HG03095 (cell line): ENCODE results near the gene ADGRG1.

Experiments
- ATAC-seq: cut with Tn5 transposase; IDR thresholded peaks from one replicate; pipeline ENCODE4 v1.9.1; 2021; ENCODE audit warnings: moderate library complexity; ENCODE audit not compliant: unreplicated experiment

The ADGRG1 gene

DNA sequence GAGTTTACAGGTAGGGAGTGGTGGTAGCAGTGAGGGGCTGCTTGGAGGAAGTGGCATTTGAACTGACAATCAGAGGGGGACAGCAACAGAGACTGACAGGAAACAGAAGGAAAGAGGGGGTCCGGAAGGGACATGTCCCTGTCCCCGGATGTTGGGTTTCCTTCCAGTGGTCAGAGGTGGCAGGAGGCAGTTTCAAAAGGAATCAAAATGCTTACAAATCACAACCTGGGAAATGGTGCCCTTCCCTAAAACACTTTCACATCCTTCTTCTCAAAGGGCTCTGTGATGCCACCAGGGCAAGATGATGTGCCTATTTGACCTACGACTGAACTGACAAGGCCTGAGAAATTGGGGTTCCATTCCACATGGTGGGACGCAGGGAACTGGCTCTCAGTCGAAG, 19.7 kb downstream of the ADGRG1 start:
- ATAC-seq = no peak

- ATAC-seq = peak; percentile 39
Observed at GRCh38 chr16:57648581-57649442, 20.4 kb downstream of the ADGRG1 start.

DNA sequence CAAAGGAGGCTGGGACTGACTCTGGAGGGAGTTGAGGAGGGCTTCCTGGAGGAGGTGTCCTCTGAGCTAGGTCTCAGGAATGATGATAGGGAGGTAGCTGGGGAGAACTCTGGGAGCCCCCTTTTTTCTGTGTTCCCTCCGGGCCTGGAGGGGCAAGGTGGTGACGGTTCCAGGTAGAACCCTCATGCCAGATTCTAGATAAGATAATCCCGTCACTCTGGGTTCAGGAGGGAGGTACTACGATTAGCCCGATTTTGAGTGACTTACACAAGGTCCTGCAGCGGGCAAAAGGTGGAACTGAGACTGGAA, 21.0 kb downstream of the ADGRG1 start:
- no peak for ATAC-seq

- no peak for ATAC-seq
Observed at GRCh38 chr16:57649846-57650245, 21.4 kb downstream of the ADGRG1 start.

GRCh38 chr16:57651344-57652333, 23.2 kb downstream of the ADGRG1 start:
- ATAC-seq = no peak

DNA sequence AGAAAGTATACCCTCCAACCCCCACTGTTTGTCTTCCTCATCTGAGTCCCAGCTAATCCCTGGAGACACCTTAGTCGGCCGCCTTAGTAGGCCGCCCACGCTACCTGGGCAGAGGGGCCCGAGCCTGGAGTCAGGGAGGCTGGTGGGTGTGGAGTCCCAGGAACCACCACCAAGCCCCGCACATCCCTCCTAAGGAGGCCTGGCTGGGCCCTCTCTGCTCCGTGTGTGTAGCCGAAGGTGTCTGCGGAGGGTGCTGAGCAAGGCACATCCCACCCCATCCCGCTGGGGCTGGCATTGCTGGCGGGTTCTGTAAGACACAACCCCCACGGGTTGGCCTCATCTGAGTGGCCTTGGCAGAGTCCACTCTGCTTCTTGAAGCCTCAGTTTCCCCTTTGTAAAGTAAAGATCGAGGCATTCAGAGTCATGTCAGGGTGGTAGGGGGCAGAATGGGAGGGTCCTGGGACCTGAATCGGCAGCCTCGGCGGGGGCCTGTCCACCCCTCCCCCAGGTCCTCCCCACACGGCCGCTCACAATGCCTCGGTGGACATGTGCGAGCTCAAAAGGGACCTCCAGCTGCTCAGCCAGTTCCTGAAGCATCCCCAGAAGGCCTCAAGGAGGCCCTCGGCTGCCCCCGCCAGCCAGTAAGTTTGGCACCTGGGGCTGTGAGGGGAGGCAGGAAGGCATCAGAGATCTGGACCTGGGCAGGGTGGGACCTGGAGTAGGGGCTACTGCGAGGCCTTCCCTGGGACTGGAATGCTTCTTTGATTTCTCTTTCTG, 24.5 kb downstream of the ADGRG1 start:
- ATAC-seq = no peak

DNA sequence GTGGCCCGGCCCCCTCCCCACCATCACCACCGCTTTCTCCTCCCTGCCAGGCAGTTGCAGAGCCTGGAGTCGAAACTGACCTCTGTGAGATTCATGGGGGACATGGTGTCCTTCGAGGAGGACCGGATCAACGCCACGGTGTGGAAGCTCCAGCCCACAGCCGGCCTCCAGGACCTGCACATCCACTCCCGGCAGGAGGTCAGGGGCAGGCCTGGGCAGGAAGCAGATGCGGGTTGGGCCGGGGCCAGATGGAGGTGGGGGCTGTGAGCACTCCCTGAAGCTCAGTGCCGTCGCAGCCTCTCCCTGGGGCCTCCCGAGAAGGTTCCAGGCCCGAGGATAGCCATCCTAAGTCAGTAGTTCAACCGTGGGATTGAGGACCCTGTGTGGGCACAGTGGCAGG, 25.5 kb downstream of the ADGRG1 start:
- no peak for ATAC-seq

- no peak for ATAC-seq
Observed at GRCh38 chr16:57656342-57656955, 28.0 kb downstream of the ADGRG1 start.

DNA sequence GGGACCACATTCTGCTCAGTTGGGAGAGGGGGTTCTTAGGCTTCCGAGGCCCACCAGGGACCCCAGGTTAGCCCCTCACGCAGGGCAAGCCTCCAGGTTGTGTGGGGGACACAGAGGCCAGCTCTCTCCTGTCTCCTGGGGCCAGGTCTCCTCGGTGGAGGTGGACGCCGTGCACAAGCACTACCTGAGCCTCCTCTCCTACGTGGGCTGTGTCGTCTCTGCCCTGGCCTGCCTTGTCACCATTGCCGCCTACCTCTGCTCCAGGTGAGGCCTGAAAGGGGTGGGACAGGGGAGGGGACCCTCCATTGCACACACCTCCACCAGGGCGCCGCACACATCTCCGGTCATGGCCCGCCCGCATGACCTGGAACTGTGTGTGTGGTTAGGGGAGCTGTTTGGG, 28.8 kb downstream of the ADGRG1 start:
- no peak for ATAC-seq

DNA sequence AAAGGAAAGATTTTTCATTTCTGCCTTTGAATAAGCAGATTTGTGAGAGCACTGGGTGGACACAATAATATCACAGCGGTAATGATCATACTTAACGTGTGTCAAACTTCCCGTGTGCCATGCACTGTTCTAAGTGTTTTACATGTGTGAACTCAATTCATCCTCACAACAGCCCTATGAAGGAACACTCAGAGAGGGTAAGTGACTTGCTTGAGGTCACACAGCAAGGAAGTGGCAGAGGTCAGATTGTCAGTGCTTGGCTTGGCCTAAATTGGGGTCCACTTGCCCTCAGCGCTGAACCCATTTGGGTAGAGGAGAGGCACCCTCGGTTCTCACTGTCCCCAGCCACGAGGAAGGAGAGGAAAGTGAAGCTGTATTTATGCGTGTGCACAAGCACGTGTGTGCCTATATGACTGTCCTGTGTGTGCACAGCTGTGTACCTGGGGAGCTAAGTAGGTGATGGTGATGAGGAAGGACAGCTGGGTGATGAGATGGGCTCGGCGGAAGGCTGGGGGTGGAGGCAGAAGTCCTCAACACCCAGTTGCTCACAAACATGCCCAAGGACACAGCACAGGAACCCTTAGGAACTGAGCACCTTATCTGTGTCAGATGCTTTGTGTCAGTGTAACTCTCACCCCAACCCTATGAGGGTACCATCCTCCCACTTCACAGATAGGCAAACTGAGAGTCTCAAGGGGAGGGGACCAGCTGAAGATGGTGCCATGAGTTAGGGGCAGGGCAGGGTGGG, 29.9 kb downstream of the ADGRG1 start:
- no peak for ATAC-seq

DNA sequence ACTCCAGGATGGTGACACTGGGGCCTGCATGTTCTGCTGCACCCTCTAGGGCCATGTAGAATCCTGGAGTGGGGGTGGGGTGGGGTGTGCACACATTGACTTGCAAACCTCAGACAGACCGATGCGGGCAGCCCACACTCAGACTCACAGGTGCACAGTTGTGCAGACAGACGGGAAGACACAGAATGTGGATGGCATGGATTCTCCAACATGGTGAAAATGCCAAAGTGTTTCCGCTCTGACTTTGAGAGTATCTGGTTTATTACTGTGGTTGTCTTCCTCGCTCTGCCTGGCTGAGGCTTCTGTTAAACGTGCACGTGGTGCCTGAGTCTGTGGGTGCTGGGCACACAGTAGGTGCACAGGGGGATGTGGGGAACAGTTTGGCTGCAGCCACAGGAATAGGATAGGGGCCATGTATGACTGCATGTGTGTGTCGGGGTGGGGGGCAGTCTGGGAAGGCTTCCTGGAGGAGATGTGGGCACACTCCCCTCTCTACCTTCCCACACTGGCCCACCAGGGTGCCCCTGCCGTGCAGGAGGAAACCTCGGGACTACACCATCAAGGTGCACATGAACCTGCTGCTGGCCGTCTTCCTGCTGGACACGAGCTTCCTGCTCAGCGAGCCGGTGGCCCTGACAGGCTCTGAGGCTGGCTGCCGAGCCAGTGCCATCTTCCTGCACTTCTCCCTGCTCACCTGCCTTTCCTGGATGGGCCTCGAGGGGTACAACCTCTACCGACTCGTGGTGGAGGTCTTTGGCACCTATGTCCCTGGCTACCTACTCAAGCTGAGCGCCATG, 30.6 kb downstream of the ADGRG1 start:
- no peak for ATAC-seq

GRCh38 chr16:57660715-57661463, 32.5 kb downstream of the ADGRG1 start:
- no peak for ATAC-seq

DNA sequence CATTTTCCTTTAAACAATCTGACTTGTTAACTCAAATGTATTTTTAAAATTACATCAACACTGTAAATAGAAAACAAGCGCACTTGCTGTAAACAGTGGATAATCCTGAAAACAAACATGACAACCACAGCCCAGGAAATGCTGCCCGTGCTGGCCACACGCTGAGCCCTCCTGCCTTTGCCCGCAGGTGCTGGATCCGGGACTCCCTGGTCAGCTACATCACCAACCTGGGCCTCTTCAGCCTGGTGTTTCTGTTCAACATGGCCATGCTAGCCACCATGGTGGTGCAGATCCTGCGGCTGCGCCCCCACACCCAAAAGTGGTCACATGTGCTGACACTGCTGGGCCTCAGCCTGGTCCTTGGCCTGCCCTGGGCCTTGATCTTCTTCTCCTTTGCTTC, 33.1 kb downstream of the ADGRG1 start:
- no peak for ATAC-seq

- no peak for ATAC-seq
Observed at GRCh38 chr16:57661936-57662906, 33.8 kb downstream of the ADGRG1 start.

GRCh38 chr16:57663436-57663835, 35.0 kb downstream of the ADGRG1 start:
- ATAC-seq = no peak

DNA sequence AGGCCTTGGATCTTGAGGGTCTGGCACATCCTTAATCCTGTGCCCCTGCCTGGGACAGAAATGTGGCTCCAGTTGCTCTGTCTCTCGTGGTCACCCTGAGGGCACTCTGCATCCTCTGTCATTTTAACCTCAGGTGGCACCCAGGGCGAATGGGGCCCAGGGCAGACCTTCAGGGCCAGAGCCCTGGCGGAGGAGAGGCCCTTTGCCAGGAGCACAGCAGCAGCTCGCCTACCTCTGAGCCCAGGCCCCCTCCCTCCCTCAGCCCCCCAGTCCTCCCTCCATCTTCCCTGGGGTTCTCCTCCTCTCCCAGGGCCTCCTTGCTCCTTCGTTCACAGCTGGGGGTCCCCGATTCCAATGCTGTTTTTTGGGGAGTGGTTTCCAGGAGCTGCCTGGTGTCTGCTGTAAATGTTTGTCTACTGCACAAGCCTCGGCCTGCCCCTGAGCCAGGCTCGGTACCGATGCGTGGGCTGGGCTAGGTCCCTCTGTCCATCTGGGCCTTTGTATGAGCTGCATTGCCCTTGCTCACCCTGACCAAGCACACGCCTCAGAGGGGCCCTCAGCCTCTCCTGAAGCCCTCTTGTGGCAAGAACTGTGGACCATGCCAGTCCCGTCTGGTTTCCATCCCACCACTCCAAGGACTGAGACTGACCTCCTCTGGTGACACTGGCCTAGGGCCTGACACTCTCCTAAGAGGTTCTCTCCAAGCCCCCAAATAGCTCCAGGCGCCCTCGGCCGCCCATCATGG, 35.7 kb downstream of the ADGRG1 start:
- no peak for ATAC-seq

- ATAC-seq = no peak
Observed at GRCh38 chr16:57664662-57665025, 36.2 kb downstream of the ADGRG1 start.
